ENCODE data around the gene ACBD4.
A peak's percentile ranks its signal among the peaks of the same experiment; 100 is the strongest.

ACBD4 gene

DNA sequence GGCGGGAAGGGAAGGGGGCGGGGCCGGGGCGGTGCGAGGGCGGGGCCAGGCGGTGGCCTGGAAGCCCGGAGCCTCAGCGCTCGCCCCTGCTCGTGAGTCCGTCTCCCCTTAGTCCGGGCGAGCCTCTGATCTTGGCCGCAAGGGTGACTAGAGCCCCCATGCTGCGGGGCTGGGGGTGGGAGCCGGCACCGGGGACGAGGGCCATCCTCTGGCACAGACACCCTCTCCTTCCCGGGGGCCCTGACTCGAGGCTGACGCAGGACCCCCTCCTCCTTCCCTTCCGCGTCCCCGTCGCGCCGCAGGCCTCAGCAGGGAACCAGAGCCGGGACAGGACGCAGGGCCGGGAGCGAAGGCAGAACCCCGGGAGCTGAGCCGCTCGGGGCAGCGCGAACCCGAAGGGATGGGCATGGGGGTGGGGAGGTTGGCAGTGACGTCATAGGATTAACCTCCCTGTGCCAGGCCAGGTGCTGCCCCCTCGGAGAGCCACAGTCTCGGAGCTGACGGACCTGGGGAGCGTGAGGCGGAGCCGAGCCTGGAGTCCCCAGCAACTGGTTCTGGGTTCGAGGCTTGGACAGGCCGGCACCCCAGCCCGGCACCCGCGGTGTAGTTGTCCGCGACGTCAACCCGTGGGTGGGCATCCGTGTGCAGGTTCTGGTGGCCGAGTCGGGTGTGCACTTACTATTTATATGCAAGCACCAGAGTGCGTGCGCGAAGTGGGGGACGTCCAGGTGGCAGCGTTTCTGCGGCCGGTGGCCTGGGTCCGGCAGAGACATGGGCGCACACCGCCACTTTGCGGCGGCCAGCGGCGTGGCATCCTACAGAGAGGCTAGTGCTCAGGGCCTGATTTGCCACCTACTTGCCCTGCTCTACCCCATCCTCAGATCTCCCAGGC is 2.7 kb upstream of the ACBD4 start:
- peak in 1 of 2 donors; percentile 59 for DNase-seq (ENCODE audit: extremely low read depth in 1 of 2, low read depth in 1 of 2)

DNA sequence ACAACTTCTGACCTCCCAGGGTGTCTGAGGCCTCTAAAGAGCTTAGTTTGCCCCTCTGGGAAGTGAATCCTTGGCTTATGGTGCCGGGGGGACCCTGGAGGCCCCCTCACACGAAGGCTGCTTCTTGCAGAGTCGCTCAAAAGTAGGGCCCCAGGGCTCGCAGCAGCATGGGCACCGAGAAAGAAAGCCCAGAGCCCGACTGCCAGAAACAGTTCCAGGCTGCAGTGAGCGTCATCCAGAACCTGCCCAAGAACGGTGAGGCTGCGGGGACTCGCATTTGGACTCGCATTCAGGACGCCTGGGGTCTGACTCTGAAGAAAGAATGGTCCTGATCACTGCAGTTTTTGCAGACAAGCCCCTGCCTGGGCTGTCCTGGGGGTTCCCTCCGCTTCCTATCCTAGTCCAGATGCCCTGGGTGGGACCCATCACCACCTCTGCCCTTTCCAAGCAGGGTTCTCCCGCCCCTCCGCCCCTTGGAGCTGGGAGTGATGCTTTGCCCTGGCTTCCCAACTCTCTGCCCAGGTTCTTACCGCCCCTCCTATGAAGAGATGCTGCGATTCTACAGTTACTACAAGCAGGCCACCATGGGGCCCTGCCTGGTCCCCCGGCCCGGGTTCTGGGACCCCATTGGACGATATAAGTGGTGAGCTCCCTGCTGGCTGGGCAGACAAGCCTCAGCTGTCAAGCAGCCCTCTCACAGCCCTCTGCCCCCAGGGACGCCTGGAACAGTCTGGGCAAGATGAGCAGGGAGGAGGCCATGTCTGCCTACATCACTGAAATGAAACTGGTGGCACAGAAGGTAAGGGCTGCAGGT is 698 bp downstream of the ACBD4 start:
- no peak for DNase-seq (ENCODE audit: extremely low read depth in 1 of 2, low read depth in 1 of 2)

DNA sequence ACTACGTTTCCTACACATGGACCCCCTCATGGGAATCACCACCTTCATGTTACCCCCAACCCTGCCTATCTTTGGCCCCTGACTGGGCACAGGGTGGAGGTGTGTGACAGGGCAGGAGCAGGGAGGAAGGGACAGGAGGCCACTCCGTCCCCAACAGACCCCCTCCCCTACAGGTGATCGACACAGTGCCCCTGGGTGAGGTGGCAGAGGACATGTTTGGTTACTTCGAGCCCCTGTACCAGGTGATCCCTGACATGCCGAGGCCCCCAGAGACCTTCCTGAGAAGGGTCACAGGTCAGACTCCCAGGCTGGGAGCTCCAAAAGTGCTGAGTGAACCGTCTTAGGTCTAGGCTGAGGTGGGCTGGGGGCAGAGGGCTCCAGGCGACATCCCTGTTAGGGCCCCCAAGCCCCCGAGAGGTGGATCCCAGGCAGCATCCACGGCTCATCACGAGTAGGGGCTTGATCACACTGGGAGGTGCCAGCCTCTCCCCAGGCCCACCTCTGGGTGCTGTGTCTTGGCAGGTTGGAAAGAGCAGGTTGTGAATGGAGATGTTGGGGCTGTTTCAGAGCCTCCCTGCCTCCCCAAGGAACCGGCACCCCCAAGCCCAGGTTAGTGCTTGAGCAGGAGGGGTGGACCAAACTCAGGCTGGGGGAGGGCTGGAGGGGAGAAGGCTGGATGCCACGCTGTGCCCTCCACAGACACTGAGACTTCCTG is 1.5 kb downstream of the ACBD4 start:
- no peak for DNase-seq (ENCODE audit: extremely low read depth in 1 of 2, low read depth in 1 of 2)

DNA sequence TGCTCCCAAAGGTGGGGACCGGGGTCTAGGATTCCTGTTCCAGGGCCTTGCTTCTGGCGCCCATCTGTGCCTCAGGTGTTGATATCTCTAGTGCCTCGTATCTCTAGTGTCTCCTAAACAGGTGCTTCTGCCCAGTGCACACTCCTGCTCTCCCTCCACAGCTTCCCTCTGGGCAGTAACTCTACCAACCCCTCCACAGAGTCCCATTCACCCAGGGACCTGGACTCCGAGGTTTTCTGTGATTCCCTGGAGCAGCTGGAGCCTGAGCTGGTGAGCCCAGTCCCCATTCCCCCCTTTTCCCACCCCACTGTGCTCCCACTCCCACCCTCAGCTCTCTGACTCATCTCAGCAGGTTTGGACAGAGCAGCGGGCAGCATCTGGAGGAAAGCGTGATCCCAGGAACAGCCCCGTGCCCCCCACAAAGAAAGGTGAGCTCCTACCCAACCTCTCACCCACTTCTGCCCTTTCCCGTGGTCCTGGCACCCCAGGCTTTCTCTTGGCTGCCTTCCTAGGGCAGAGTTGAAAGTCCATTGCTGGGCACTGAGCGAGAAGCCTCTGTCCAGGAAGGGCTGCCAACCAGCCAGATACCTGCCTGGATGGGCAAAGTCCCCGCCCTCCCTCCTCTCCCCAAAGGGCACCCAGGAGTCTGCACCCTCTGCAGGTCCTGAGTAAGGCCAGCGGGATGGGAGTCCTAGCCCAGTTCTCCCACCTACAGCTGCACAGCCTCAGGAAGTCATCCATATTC is 2.2 kb downstream of the ACBD4 start:
- no peak for DNase-seq (ENCODE audit: extremely low read depth in 1 of 2, low read depth in 1 of 2)

DNA sequence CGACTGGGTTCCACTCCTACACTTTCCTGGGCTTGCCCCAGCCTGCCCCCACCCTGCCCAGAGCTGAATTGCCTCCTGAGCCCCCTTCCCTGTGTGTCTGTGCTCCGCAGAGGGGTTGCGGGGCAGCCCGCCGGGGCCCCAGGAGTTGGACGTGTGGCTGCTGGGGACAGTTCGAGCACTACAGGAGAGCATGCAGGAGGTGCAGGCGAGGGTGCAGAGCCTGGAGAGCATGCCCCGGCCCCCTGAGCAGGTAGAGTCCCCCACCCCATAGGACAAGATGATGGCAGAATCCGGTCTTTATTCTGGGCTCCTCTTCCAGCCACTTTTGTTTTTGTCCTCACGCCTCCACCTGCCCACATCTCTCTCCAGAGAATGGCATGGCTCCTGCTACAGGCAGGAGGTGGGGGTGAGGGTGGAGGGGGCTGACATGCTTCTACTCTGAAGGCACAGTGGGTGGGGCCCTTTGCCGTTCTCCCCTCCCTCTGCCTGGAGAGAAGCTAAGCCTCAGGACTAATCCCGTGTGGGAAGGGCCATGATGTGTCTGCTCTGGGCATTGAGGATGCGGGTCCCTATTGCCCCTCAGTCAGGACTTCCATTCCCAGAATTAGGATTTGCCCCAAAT is 3.5 kb downstream of the ACBD4 start:
- DNase-seq (ENCODE audit: extremely low read depth in 1 of 2, low read depth in 1 of 2): no peak

DNA sequence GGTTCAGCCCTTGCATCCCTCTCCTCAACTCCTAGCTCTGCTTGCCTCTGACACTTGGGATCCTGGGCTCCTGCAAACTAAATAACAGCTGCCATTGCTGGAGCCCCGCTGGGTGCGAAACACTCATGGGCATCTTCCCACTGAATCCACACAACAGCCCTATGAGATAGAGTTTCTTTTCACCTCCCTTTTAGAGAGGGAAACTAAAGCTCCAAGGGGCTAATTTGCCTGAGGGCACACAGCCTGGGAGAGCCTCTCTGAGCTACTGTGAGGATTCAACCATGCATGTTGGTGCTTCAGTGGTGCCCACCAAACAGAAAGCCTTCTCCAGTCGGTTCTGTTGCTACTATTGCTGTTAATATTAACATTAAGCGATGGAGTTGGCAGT is 4.0 kb downstream of the ACBD4 start:
- no peak for DNase-seq (ENCODE audit: extremely low read depth in 1 of 2, low read depth in 1 of 2)

DNA sequence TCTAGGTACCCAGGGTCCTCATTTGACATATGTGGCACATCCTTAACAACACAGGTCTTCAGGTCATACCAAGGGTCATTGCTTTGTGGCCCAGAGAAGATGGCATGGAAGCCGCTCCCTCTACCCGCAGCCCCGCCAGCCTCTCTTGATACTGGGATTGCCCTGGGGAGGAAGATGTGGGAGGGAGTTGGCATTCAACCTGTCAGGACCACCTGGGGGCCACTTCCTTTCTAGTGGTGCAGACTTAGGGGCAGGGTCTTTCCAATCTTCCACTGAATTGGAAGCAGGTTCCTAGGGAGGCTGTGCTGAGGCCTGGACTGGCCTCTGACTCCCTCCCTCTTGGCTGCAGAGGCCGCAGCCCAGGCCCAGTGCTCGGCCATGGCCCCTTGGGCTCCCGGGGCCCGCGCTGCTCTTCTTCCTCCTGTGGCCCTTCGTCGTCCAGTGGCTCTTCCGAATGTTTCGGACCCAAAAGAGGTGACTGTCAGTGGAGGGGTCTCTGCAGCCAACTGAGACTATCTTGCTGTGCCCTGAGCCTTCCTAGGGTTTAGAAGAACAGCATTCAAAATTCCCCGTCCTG is 7.7 kb downstream of the ACBD4 start:
- no peak for DNase-seq (ENCODE audit: extremely low read depth in 1 of 2, low read depth in 1 of 2)

DNA sequence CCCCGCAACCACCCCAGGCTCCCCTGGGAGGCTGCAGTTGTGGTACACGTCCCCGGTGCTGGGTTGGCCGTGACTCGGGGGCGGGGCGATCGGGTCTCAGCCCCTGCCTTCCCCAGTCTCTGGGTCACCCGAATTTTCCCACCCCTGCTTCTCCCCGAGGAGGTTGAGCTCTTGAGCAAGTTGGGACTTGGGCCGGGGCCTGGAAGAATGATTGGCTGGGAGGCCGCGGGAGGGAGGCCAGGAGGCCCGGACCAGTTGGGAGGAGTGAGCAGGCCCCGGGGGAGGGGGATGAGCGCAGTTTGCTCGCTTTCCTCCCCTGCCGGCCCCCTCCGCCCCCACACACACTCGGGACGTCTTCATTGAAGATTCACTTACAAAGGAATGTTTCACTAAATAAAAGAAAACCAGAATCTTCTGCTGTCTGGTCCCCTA is 8.3 kb downstream of the ACBD4 start:
- DNase-seq (ENCODE audit: extremely low read depth in 1 of 2, low read depth in 1 of 2): no peak

DNA sequence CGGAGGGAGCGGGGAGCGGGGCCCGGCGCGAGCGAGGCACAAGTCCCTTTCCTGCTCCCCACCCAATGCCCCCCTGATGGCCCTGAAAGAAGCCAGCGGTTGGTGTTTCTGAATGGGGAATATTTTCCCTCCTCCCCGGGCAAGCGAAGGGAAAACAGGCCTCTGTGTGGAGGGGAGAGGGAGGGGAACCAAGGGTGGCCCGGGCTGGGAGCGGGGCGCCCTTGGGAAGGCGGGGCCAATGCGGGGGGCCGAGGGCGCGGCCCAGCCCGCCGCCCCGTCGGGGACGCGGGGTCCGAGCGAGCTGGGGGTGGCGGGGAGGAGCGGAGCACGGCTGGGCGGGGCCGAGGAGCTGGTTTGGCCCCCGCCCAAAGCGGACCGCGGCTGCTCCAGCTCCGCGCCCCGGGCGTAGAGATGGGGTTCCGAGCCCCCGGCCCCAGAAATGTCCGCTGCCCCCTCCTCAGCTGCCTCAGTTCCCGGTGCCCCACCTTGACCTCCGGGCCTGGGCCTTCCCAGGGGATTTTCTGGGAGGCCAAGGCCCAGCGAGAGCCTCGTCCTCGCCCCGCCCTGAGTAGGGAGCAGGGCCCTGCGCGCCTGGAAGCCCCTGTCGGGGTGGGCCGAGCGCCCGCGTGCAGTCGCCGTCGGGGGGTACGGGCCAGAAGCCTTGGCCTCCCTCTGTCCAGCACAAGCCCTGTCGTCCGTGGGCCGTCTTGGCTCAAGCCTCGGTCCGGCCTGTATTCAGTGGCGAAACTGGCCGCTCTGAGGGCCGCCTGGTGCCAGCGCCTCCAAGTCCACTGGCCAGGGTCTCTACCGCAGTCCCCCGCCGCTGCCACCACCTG is 8.9 kb downstream of the ACBD4 start:
- DNase-seq (ENCODE audit: extremely low read depth in 1 of 2, low read depth in 1 of 2): no peak

DNA sequence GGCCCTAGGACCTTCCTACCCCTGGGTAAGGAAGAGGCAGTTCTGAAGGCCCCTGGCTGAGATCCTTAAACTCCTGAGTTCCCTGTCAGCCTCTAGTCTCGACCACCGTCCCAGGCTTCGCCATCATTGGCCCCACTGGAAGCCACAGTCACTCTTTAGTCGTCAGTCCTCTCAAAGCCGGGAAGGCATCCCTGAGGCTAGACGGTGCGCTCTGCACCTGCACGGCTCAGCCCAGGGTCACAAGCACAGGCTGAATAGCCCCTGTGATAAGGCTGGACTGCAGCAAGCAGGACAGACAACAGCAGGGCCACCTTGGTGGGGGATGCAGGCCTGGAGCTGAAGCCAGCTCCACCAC is 9.5 kb downstream of the ACBD4 start:
- DNase-seq (ENCODE audit: extremely low read depth in 1 of 2, low read depth in 1 of 2): no peak

DNA sequence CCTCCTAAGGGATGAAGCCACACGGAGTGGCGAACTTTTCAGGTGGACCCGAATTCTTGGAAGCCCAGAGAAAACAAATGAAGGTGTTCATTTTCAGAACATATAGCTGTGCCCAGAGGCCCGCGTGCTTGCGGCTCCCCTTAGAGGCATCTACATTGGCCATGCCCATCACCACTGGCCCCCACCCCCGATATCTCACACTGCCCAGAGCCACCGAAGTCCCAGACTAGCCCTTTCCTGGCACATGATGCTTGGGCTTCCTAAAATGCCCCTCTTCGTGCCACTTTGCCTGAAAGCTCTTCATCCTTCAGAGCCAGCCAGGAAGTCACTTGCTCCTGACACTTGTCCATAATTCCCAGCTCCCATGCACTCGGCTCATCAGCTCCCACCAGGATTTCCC is 10.7 kb downstream of the ACBD4 start:
- DNase-seq (ENCODE audit: extremely low read depth in 1 of 2, low read depth in 1 of 2): no peak

DNA sequence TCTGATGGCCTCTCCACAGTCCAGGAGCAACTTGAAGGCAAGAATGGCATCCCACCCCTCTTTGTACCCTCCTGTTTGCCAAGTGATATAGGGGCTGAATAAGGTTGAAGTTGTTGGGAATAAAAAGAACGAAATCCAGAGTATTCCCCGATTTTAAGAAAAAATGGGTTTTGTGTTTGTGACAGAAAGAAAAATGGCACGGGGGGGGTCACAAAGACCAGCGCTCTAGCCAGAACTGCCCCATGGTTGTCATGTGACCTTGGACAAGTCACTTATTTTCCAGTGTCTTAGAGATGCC is 11.1 kb downstream of the ACBD4 start:
- DNase-seq (ENCODE audit: extremely low read depth in 1 of 2, low read depth in 1 of 2): no peak

DNA sequence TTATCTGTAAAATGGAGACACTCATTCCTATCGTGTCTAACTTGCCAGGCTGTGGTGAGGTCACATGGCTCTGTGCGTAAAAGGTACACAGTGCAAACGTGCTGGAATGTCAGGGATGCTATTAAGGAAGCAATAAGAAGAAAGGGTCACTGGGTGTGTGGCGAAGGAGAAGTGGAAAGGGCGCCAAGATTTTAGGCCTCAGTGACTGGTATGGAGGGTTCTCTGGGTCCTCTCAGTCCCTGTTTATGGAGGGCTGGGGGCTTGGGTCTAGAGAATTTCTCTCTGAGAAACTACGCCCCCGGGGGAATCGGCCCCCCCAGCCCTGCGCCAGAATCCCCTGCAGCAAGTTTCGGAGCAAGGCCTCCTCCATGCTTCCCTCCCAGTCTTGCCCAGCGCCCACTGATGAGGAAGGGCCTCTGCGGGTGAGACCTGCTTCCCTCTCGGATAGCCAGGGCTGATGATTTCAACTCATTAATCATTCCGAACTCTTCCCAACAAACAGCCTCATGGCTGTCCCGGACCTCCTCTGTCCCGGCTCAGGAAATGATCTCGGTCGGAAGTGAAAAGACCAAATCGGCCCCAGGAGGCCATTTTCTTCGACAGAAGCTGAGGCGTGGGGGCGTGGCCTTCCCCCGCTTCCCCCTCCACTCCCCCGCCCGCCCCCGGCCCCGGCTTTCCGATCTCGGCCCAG is 11.5 kb downstream of the ACBD4 start:
- DNase-seq (ENCODE audit: extremely low read depth in 1 of 2, low read depth in 1 of 2): no peak

DNA sequence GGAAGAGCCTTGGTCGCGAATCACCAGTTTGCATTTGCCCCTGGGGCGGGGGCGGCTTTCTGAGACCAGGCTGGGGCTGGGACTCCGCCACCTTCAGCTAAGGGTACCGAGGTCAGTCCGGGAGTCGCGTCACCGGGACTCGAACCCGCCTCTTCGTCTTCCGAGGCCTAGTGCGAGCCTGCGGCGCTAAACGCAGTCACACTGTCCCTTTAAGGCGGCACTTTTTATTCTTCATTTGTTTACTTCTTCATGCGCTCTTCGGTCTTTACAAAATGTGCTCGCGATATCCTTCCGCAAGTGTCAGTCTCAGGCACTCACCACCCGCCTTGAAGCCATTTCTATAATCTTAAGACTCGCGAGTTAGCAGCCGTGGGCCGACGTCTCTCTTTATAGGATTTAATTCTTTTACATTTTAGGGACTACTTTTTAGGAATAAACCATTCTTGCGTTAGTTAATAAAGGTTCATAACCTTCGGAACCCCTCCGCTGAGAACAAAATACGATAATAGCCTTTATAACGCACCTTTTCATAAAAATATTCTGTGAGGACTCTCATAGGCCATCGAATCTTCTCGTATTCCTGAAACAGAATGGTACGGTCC is 12.2 kb downstream of the ACBD4 start:
- DNase-seq (ENCODE audit: extremely low read depth in 1 of 2, low read depth in 1 of 2): peak in 1 of 2 donors; percentile 44

DNA sequence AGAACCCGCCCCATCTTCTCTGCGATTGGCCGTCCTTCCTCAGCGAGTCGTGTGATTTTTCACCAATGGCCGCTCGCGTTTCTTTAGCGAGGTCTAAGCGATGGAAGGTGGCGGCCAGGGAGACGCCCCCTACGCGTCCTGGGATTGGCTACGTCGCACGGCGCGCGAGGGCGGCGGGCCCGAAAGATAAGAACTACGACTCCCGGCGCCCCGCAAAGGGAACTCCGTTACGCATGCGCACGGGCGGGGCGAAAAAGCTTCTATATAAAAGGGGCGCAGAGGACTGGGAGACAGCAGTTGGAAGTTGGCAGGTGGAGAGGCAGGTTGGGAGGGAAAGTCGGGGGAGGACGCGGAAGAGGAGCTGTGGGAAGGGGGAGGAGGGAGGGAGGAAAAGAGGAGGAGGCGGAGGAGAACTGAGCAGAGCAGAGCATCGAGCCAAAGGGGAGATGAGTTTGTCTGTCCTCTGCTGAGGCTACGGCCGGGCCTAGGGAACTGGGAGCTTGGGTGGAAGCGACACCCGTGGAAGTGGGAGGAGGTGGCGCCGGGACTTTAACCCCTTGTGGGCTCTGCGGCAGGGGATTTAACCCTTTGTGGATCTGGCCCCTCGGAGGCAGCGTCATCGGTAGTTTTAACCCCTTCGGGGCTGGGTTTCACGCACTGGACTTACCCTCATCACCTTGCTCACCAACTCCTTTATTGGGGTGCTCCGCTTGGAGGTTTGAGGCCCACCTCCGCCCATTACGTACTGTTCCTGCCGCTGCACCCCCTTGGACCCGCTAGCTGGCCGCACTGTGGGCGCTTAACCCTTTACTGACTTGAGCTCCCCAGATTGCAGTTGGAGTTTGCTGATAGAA is 12.9 kb downstream of the ACBD4 start, which contains the start of gene HEXIM1:
Gene HEXIM1 (plus strand): TSS at position 293 of the 854 bp plus-strand sequence. CDS start 716 bp downstream, outside the sequence.
- peak; percentile 96 to 99 for DNase-seq (ENCODE audit: extremely low read depth in 1 of 2, low read depth in 1 of 2)

DNA sequence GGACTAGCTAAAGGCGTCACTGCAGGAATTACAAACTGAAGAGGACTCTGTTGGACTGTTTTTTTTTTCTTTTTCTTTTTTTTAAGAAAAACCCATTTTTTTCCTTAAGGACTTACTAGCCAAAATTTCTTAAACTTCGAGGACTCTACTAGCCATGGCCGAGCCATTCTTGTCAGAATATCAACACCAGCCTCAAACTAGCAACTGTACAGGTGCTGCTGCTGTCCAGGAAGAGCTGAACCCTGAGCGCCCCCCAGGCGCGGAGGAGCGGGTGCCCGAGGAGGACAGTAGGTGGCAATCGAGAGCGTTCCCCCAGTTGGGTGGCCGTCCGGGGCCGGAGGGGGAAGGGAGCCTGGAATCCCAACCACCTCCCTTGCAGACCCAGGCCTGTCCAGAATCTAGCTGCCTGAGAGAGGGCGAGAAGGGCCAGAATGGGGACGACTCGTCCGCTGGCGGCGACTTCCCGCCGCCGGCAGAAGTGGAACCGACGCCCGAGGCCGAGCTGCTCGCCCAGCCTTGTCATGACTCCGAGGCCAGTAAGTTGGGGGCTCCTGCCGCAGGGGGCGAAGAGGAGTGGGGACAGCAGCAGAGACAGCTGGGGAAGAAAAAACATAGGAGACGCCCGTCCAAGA is 13.7 kb downstream of the ACBD4 start:
- DNase-seq (ENCODE audit: extremely low read depth in 1 of 2, low read depth in 1 of 2): peak in 1 of 2 donors; percentile 66
